NCI-H774 (cell line): ENCODE results near the gene PREX1.

Experiments used
- DNase-seq: peaks from one replicate; lab custom pipeline; 2025; lab: John Stamatoyannopoulos, UW

Gene PREX1

DNA sequence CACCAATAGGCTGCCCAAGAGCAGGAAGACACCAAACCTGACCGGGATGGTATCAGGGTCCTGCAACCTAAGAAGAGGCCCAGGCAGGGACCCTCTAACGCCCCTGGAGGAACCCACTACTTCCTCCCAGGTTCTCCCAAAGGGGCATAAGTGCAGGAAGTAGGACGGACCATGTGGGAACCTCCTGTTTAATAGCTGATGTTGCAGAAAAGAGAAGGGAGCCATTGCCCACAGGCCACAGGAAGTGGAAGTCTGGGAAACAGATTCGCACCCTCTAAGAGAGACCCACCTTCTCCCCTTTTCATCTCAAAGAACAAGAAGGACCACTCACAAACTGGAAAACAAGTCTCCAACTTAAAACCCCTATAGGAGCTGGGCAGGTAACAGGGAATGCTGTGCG is 18.1 kb downstream of the PREX1 start:
- no peak for DNase-seq

DNA sequence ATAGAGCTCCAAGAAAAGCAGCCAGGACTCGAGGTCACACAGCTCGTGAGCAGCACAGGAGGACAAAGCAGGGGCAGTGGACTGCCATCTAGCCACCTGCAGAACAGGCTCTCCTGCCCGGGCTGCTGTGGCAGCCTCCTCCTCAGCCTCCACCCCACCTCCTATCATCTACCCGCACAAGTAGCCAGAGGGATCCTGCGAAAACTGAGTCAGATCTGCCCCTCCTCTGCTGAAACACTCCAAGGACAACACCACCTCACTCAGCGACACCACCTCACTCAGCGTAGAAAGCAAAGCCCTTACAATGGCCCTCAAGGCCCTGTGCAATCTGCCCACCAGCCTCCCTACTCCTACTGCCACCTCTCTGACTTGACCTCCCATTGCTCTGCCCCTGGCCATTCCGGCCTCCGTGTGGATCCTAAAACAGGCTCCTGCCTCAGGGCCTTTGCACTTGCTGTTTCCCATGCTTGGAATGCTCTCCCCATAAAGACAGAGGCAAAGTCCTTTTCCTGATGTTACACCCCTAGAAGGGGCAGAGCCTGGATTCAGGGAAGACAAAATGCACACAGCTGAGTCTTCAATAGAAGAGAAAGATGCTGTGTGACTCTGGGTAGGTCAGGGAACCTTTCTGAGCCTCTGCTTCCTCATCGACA is 19.3 kb downstream of the PREX1 start:
- no peak for DNase-seq

DNA sequence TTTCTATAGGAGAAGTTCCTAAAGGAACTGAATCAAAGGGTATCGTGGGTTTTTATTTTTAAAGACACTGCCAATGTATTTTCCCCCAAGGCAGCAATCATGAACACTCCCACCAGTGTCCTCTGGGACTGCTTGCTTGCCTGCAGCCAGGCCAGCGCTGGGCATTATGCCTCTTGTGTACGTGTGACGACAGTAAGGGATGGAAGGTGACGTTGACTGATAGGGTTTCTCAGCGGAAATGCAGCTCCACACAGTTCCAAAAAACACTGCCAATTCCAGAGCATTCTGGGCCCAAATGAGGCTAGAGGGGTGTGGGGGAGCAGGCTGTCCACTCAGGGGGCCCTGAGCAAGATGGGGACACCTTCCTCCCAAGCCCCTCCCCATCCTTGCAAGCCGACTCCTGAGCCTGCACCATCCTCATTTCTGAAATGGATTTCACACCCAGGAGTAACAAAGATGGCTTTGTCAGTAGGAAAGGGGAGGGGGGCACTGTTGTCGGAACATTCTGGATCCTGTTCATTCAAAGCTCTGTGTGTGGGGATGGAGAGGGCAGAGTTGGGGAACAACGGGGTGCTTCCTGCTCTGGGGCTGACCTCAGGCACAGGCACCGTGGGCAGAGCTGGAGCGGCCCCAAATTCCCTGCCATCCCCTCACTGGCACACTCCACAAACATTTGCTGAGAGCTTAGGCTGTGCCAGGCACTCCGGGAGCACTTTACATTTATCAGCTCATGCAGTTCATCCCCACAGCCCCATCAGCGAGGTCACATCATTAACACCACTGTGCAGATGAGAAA is 20.0 kb downstream of the PREX1 start:
- DNase-seq: no peak

DNA sequence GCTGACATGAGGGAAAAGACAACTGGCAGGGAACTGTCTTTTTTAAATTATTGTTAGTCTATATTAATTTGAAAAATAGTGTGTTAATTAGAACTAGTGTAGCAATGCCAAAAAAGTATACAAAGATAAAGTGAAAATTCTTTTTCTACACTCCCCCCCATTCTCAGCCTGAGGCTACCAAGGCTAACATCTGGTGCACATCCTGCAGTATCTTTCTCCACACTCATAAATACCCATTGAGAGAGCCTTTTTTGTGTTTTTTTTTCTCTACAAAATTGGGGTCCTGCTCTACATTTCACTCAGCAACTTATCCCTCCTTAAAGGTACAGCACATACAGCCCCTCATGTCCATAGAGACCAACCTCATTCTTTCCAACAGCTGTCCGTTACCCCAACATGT is 20.7 kb downstream of the PREX1 start:
- DNase-seq: no peak

DNA sequence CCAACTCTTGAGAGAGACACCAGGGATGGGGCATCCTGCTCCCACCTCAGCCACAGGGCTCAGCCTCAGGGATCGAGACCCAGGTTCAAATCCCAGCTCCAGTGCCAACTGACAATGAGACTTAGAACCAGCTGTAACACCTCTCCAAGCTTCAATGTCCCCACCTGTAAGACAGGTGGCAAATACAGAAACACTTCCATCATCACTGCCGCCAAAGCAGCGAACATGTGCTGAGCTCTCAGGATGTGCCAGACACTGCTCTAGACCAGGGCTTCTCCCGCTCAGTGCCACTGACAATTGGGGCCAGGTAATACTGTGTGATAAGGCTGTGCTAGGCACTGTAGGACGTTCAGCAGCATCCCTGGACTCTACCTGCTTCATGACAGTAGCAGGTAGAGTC is 22.1 kb downstream of the PREX1 start:
- DNase-seq: no peak

DNA sequence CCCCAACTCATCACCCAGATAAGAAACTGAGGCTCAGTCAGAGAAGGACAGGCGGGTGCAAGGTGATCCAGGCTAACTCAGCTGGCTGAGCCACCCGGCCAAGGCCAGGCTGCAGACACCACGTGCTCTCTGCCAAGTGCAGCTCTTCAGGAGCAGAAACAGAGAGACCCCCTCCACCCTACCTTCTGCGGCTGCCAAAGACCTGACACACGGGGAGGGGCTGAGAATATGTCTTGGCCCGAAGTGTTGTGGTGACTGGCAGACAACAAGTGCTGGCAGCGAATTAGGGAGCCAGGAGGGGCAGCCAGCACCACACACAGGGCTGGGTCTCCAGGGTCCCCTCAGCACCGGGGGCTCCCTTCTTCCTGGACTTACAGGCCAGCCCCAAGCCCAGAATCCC is 22.5 kb downstream of the PREX1 start:
- DNase-seq: no peak

DNA sequence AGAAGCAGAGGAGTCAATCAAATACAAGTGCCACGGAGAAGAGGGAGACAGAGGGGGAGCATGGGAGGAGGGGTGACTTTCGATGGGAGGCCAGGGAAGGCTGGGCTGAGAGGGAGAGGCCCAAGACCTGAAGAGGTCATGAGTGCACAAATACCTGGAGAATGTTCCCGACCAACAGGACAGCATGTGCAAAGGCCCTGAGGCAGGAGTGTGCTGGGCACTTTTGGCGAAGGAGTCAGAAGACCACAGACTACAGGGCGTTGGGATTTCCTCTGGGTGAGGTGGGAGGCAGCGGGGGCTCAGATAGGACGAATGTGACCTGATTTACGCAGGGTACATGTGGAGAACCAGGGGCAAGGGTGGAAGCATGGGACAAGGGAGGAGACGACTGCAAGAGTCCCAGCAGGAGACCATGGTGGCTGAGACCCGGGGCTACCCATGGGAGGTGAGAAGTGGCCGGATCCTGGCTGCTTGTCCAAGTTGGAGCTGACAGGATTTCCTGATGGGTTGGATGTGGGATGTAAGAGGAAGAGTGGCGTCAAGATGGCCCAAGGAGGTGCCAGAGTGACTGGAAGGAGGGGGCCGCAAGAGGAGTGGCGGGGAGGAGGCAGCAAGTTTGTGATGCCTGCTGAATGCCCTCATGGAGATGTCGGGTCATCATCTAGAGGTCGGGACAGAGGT is 23.4 kb downstream of the PREX1 start:
- no peak for DNase-seq

DNA sequence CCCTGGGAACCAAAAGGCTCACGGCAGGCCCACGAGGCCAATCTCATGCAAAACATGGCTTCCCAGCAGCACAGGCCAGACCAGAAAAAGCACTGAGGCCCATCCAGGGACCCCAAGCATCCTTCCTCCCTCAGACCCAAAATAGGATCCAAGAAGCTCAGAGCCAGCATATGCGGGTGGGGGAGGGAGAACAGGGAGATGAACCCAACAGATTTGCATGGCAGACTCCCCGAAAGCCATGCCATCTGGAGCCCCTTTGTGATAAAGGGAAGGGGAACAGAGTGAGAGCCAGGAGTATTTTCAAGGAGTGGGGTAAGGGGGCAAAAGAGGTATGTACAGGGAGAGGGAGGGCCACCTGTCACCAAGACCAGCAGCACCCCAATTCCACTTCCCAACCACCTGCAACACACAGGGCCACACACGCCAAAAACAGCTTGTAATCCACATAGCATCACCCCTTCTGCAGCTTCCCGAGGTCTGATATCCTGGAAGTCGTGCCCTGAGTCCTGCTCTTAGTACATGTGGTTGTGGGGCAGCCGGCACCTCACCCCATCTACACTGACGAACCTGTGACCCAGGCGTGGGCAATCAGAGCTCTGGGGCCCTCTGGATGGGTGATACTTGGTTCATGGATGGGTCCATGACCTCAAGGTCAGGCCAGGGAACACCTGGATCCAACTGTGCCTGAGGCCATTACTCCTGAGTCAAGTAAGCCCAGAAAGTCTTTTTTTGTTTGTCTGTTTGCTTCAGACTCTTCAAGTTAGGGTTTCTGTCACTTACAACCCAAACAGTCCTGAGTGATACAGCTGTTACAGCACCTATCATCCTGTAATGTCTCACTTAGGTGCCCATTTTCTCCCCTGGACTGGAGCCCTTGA is 24.4 kb downstream of the PREX1 start:
- DNase-seq: no peak

DNA sequence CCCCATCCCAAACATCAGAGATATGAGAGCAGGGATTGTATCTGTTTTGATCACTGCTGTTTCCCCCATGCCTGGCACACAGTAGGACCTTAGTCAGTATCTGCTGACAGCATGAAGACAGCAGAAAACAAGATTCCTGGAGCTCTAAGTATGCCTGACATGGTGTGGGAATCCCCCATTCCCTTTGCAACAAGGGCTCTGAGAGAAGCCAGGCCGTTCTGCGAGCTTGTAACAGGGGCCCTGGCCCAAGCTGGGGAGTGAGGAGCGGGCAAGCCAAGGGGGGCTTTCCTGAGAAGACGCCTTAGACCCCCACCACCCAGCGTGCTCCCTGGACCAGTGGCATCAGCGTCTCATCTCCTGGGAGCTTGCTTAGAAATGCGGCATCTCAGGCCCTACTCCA is 25.2 kb downstream of the PREX1 start:
- no peak for DNase-seq

DNA sequence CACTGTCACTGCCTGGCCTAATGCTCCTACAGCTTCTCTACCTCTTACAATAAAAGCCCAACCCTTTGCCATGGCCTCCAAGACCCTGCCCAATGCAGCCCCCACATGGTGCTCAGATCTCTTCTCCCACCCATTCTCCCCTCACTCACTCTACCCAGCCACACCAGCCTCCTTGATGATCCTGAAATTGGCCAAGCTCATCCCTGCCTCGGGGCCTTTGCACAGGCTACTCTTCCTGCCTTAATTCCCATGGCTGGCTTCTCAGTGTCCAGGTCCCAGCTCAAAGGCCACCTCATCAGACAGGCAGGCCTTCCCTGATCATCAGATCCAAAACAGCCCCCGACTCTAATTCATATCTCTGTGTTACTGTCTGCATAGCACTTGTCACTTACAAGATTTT is 25.6 kb downstream of the PREX1 start:
- no peak for DNase-seq

DNA sequence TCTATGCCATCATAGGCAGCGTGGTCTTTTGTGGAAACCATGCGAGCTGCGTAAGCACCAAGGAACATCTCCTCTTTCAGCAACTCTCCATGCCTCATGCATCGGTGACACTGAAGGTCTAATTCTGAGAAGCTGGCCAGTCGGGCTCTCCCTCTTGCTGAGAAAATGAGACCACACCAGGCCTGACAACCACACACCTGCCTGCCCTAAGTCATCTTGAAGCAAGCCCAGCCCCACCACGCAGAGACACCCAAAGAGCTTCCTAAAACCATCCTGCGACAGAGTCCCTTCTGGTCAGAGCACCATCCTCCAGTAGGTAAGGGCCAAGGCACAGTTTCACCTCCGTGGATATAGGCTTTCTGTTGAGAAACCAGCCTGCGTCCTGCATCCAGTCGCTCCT is 26.6 kb downstream of the PREX1 start:
- DNase-seq: no peak

DNA sequence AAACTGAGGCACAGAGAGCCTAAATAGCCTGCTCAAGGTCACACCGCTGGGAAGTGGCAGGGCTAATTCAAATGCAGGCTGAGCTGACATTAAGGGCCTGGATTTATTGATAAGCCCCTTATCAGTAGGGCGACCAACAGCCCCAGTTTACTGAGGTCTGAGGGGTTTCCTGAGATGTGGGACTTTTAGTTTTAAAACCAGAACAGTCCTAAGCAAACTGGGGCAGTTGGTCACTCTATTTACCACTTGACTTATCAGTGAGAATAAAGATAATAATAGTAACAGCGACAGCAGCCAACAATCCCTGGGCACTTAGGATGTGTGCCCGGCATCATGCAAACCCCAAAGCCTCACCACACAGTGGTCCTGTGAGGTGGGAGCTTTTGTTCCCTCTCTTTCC is 27.6 kb downstream of the PREX1 start:
- no peak for DNase-seq

DNA sequence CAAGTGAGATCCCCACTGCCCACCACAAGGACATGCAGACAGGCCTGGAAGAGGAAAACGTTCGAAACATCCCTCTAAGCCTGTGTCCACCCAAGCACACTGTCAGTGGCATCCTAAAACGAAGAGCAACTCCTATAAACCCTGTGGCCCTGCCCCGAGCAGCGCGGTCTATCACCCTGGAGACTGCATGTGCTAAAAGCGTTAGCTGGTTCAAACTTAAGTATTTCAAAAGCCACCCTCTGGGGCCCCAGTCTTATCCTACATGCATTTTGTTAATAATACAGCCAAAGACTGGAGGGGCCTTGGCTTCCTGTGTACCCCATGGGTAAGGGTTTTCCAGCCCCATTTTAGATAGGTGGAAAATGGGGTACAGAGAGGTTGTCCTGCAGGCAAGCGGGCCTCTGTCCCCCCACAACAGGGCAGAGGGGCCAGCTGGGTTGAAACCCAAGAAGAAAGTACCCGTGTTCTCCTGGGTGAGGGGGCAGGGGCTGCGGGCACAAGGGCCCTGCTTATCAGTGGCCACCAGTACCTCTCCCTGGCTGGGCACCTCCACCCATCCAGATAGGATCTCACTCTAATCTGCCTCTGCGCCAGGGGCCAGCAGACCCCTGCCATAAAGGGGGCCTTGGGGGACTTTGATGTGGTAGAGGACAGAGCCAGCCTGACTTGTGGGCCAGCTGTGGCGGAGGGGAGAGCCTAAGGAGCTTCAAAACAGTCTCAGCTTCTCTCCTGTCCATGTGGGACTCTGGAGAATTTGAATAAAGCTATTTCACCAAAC is 28.3 kb downstream of the PREX1 start:
- DNase-seq: no peak

DNA sequence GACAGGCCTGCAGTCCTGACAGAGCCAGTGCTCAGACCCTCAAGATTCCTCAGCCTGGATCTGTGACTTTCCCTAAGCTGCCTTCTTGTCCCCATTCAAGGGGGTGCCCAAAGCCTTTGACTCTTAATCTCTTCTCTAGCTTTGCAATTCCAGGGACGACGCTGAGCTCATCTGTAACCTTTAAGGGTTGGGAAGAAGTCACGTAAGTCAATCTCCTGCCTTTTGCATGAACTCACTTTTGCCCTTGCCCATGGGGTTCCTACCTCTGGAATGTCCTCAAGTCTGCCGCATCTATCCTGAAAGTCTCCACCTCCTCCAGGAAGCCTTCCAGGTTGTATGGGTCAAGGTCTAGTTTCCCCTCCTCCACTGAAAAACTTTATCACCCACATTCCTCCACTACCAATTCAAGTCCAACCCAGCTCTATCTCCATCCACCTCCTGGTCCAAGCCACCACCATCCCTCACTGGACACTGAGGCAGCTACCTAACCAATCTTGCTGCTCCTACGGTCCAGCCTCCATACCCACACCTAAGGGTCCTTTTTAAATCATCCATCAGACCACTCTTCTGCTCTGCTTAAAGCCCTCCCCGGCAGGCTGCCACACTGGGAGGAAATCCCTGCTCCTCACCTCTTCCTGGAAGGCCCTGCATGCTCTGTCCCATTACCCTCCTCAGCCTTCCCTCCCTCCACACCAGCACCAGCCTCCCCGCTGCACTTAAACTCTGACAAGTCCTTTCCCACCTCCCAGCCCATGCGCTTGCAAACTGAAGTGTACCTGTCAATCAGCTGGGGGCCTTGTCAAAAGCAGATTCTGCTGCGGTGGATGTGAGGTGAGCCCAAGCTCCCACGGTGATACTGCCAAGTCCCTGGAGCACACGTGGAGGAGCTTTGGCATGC is 29.7 kb downstream of the PREX1 start:
- no peak for DNase-seq

DNA sequence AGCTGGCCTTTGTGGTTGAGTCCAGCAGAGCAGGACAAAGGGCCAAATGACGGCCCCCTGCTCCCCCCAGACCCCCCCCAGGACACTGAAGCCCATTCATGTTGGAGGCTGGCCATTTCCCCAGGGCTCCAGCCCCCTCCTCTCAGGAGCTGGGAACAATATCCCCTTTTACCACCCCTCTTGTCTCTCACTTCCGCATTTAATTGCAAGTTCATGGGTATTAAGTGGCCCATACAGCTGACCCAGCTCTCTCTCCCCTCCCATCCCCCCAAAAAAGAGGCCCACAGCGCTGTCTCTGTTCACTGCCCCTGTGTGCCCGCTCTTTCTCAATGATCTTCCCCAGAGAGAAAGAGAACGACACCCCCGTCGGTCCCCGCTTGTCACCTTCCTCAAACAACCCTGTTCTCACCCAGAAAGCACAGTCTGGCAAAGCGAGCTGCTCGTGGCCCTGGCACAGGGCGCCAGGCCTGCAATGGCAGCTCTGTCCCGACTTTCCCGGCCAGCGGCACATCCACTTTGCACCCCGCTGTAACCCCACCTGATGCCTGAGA is 30.4 kb downstream of the PREX1 start:
- DNase-seq: no peak

DNA sequence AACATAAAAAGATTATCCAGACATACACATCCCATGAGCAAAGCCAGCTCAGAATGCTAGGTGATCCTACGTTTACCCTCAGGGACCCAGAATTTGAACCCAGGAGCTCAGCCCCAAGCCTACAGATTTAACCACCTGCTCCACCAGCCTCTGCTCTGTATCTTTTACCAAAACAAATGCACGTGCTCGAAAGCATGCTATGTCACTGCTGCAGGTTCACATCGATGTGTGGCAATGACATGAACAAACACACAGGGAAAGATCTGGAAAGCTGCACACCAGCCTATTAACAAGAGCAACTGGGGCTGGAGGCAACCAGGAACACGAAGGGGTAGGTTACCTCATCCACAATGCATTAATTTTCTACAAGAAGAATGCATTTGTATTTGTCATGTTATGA is 32.1 kb downstream of the PREX1 start:
- DNase-seq: no peak

DNA sequence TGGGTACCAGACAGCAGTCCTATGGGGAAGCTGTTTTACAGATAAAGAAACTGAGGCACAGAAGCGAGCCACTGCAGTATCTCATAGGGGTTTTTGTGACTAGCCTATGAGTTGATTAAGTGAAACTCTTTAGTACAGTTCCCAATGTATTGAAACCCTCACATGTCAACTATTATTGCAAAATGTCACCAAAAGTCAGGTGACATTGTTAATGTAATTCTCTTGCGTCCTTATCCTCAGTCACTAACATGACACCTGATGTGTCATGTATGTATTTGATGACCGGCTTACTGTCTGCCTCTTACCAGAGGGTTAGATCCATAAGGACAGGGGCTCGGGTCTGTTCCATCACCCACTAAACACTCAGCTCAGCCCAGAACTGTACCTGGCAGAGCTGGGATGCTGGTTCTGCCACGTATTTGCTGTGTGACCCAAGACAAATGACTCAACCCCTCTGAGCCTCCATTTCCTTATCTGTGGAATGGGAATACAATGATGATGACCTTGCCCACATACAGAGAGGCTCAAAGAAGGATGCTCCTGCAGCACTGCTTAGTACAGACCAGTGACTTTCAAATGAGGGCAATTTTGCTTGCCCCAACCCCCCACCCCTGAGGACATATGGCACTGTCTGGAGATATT is 32.9 kb downstream of the PREX1 start:
- DNase-seq: no peak

DNA sequence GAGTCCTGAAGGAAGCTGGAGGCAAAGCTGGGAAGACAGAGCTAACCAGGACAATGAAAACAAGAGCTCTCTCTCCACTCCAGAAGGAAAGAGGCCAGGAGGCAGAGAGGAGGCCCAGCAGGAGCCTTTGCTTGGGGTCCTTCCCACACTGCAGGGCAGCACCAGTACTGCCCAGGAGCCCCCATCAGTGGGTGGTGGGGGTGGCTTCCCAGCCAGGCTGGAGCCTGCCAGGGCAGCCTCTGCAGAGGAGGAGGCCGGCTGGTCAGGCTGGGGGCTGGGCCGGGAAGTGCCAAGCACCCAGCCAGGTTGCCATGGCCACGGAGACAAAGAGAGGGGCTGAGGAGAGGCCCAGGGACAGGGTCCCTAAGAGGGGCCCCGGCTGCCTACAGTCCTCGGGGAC is 33.4 kb downstream of the PREX1 start:
- no peak for DNase-seq

DNA sequence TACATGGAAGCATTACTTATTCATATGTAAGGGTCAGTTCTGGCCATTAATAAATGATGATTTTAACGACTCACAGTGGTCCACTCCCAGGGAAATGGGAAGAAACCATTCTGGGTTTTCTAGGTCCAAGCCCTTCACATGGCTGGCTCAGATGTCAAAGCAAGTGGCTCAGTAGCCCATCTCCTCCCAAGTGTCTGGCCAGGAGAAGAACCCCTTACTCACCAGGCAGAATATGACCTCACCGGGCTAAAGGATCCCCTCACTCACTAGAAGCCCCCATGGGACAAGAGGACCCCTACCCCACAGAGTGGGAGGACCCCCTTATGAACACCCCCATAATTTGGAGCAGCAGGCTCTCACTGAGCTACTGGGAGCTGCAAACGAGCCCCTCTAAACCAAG is 34.0 kb downstream of the PREX1 start:
- no peak for DNase-seq

DNA sequence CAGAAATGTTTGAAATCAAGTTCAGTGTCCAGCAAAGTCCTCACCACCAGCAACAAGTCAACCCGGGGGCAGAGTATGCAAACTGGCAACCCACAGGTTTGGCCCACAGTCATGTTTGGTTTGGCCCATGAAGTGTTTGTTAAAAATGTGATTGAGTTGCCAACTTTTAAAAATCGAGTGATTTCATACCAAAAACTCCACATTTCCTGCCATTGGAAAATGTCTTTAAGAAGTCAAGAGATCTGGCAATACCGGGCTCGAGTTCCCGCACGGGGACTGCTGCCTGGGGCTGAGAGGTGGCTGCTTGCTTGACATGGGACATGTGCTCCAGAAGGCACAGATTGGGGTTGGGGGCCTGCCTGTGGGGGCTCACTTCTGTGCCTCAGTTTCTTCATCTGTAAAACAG is 36.1 kb downstream of the PREX1 start:
- DNase-seq: no peak
